HL-60 (cell line): ENCODE results near the gene PLXNA2.

Experiments
- CTCF ChIP-seq: IDR thresholded peaks from one replicate; pipeline ENCODE4 v1.5.1; 2011; ENCODE audit warnings: low read length, control low read depth, inconsistent platforms; ENCODE audit not compliant: insufficient read depth
- POLR2AphosphoS5 ChIP-seq: IDR thresholded peaks from 2 replicates; pipeline ENCODE4 v1.6.1; 2012; ENCODE audit warnings: low read depth

- TF ChIP-seq CTCF (no peak), POLR2AphosphoS5 (no peak)
Measured at GRCh38 chr1:208059409-208060001, 184.7 kb downstream of the PLXNA2 start.
